Measurements from ENCODE around the gene TBC1D4.

- no peak for TF ChIP-seq POLR2A (IDR thresholded peaks at IDR 0.05; ENCODE audit: low read length)
- TF ChIP-seq GATA1 (IDR thresholded peaks at IDR 0.05; ENCODE audit: low read depth, low read length) = no peak
These were observed 12.5 kb upstream of the TBC1D4 start for GRCh38 chr13:75494491-75494890.

Data from erythroblast (primary cell).